Measurements from ENCODE around the gene LDB2. TPM values are rescaled to one million over a fixed set of nuclear protein-coding genes. Genes with fewer than 3 reads are reported as not detected.

The LDB2 gene
- total RNA-seq, 1 experiment from 2014 or later: not detected

DNA sequence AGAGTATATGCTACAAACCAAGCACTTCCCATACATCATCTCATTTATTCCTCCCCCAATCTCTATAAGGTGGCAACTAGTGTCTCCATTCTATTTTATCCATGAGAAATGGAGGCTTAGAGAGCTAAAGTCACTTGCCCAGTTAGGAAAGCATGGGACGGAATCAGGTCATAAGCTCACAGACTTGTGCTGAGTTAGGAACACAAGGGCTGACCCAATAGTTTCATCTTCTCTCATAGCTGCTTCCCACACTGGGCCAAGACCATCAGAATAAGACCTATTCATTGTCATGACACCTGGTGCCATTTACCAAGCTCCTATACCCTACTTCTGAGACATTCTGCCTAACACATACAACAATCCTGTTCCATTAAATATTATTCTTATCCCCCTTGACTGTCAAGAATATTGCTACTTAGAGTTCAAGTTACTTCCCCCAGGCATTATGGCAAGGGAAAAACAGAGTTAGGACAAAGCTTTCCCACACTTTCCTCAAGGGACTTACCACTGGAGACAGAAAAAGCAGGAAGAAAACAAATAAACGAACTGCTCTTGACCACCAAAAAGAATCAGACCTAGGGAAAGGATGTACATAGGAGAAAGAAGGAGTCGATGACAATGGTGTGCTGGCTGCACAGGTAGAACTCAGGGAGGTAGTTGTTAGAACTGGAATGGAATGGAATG, 167.8 kb downstream of the LDB2 start:
- no peak overlapping the region for H2AFZ ChIP-seq (ENCODE audit: low read length)
- no peaks in the 10 kb centered on the region for H3K9me3 ChIP-seq (ENCODE audit: low read length)
- H3K9ac ChIP-seq (ENCODE audit: low read length): no peak overlapping the region
- H3K4me1 ChIP-seq (ENCODE audit: low read length): no peaks in the 10 kb centered on the region
- no peaks in the 10 kb centered on the region for H4K20me1 ChIP-seq (ENCODE audit: insufficient read depth, low read depth, low read length)
- no peak for DNase-seq
- H3K4me3 ChIP-seq (ENCODE audit: low read length): no peak overlapping the region
- H3K79me2 ChIP-seq (ENCODE audit: low read length): no peaks in the 10 kb centered on the region
- no peaks in the 10 kb centered on the region for H3K9me2 ChIP-seq (replicated peaks; ENCODE audit: insufficient read depth, low read length)
- no peak overlapping the region for H3K4me2 ChIP-seq (ENCODE audit: low read depth, low read length, poor library complexity, severe bottlenecking)
- no peaks in the 10 kb centered on the region for H3K27me3 ChIP-seq (ENCODE audit: low read length)
- no peaks in the 10 kb centered on the region for H3K36me3 ChIP-seq (ENCODE audit: insufficient read depth, low read length)
- no peak overlapping the region for H3K27ac ChIP-seq (ENCODE audit: low read length)

DNA sequence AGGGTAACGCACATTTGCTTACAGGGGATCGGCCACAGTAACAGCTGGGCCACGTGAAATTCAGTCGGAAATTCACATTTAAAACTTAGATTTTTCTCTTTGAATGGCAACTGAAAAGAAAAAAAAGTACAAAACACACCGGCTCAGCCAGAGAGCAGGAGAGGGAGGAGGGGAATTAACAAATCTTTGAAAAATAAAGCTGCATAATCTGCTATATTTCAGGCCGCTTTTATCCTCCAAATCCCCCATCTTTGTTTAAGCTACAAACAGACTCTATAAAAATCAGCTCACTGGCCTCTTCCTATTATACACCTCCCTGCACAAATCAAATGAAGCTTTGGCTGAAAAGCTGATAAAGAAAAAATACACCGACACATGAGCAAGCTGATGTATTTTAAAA, 169.1 kb downstream of the LDB2 start:
- Histone ChIP-seq H4K20me1 (ENCODE audit: insufficient read depth, low read depth, low read length) (no peaks in the 10 kb centered on the region), H3K27ac (ENCODE audit: low read length) (no peak overlapping the region), H3K27me3 (ENCODE audit: low read length) (no peaks in the 10 kb centered on the region)

DNA sequence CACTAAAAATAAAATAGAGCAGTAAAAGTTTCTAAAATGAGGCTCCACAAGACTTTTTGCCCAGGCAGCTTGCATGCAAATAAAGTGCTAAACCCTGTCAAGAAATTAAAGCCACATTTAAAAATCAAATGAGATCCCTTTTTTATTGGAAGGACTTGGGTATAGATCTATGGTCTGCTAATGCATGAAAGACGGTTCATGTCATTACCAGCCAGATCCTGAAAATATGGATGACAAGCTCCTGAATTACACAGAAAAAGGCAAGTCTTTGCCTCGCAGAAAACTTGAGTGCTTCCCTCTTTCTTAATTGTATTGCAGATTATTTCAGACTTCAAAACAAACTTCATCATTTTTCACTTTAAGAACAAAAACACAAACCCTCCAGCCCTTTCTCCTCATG, 169.6 kb downstream of the LDB2 start:
- Histone ChIP-seq H3K9me2 (replicated peaks; ENCODE audit: insufficient read depth, low read length) (no peaks in the 10 kb centered on the region), H3K79me2 (ENCODE audit: low read length) (no peaks in the 10 kb centered on the region), H3K4me2 (ENCODE audit: low read depth, low read length, poor library complexity, severe bottlenecking) (no peak overlapping the region), H3K9me3 (ENCODE audit: low read length) (no peaks in the 10 kb centered on the region), H2AFZ (ENCODE audit: low read length) (no peak overlapping the region), H3K9ac (ENCODE audit: low read length) (no peak overlapping the region), H3K4me1 (ENCODE audit: low read length) (no peaks in the 10 kb centered on the region), H3K27ac (ENCODE audit: low read length) (no peak overlapping the region), H3K4me3 (ENCODE audit: low read length) (no peak overlapping the region), H3K36me3 (ENCODE audit: insufficient read depth, low read length) (no peaks in the 10 kb centered on the region), H4K20me1 (ENCODE audit: insufficient read depth, low read depth, low read length) (no peaks in the 10 kb centered on the region), H3K27me3 (ENCODE audit: low read length) (no peaks in the 10 kb centered on the region)
- no peak for DNase-seq

More for the DNA sequence above, 169.1 kb downstream of the LDB2 start:
- Histone ChIP-seq H3K79me2 (ENCODE audit: low read length) (no peaks in the 10 kb centered on the region), H3K36me3 (ENCODE audit: insufficient read depth, low read length) (no peaks in the 10 kb centered on the region), H3K9ac (ENCODE audit: low read length) (no peak overlapping the region), H3K4me1 (ENCODE audit: low read length) (no peaks in the 10 kb centered on the region), H3K4me2 (ENCODE audit: low read depth, low read length, poor library complexity, severe bottlenecking) (no peak overlapping the region), H3K9me3 (ENCODE audit: low read length) (no peaks in the 10 kb centered on the region), H3K4me3 (ENCODE audit: low read length) (no peak overlapping the region), H3K9me2 (replicated peaks; ENCODE audit: insufficient read depth, low read length) (no peaks in the 10 kb centered on the region), H2AFZ (ENCODE audit: low read length) (no peak overlapping the region)
- no peak for DNase-seq

DNA sequence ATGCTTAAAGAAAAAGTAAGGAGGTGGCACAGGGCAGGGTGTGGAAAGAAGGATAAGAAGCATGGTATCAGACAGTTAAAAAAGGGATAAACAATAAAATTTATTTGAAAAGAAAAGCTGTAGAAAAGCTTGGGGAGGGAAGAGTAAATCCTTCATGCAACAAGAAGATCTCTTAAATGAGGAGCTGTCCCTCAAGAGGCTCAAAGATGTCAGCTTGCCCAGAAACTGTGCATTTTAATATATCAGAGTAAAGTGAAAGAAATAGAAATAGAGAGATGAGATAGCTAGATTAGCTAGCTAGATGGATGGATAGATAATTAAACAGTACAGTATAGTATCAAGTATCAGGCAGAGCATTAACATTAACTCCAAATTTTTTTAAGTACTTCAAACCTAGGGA, 170.3 kb downstream of the LDB2 start:
- no peaks in the 10 kb centered on the region for H3K9me3 ChIP-seq (ENCODE audit: low read length)

DNA sequence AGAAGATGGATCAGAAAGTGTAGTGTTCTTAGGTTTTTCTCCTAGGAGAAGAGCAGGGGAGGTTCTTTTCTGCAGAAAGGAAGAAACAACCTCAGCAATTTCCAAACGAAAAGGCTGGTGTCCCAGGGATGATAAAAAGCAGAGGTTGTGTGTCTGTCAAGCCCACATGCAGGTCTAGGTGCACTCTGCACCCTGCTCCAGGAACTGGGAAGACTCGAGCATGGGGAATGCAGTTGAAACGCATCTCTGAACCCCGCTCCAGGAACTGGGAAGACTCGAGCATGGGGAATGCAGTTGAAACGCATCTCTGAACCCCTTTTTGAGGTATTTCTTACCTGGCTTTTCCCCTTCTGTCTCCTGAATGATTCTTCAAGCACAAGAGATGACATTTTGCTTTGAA, 171.2 kb downstream of the LDB2 start:
- H3K9ac ChIP-seq (ENCODE audit: low read length): no peak overlapping the region
- no peak overlapping the region for H3K4me3 ChIP-seq (ENCODE audit: low read length)
- no peaks in the 10 kb centered on the region for H3K79me2 ChIP-seq (ENCODE audit: low read length)
- no peaks in the 10 kb centered on the region for H3K4me1 ChIP-seq (ENCODE audit: low read length)
- H3K27me3 ChIP-seq (ENCODE audit: low read length): no peaks in the 10 kb centered on the region
- no peaks in the 10 kb centered on the region for H3K9me2 ChIP-seq (replicated peaks; ENCODE audit: insufficient read depth, low read length)
- no peak for DNase-seq
- no peak overlapping the region for H2AFZ ChIP-seq (ENCODE audit: low read length)
- H3K4me2 ChIP-seq (ENCODE audit: low read depth, low read length, poor library complexity, severe bottlenecking): no peak overlapping the region
- no peaks in the 10 kb centered on the region for H4K20me1 ChIP-seq (ENCODE audit: insufficient read depth, low read depth, low read length)
- no peak overlapping the region for H3K27ac ChIP-seq (ENCODE audit: low read length)
- H3K9me3 ChIP-seq (ENCODE audit: low read length): no peaks in the 10 kb centered on the region
- no peaks in the 10 kb centered on the region for H3K36me3 ChIP-seq (ENCODE audit: insufficient read depth, low read length)

More for the DNA sequence above, 170.3 kb downstream of the LDB2 start:
- H4K20me1 ChIP-seq (ENCODE audit: insufficient read depth, low read depth, low read length): no peaks in the 10 kb centered on the region
- H3K27ac ChIP-seq (ENCODE audit: low read length): no peak overlapping the region
- H2AFZ ChIP-seq (ENCODE audit: low read length): no peak overlapping the region
- H3K9ac ChIP-seq (ENCODE audit: low read length): no peak overlapping the region
- no peaks in the 10 kb centered on the region for H3K79me2 ChIP-seq (ENCODE audit: low read length)
- no peaks in the 10 kb centered on the region for H3K9me2 ChIP-seq (replicated peaks; ENCODE audit: insufficient read depth, low read length)
- no peak for DNase-seq
- H3K4me1 ChIP-seq (ENCODE audit: low read length): no peaks in the 10 kb centered on the region
- H3K4me2 ChIP-seq (ENCODE audit: low read depth, low read length, poor library complexity, severe bottlenecking): no peak overlapping the region
- no peaks in the 10 kb centered on the region for H3K27me3 ChIP-seq (ENCODE audit: low read length)
- H3K4me3 ChIP-seq (ENCODE audit: low read length): no peak overlapping the region
- no peaks in the 10 kb centered on the region for H3K36me3 ChIP-seq (ENCODE audit: insufficient read depth, low read length)

DNA sequence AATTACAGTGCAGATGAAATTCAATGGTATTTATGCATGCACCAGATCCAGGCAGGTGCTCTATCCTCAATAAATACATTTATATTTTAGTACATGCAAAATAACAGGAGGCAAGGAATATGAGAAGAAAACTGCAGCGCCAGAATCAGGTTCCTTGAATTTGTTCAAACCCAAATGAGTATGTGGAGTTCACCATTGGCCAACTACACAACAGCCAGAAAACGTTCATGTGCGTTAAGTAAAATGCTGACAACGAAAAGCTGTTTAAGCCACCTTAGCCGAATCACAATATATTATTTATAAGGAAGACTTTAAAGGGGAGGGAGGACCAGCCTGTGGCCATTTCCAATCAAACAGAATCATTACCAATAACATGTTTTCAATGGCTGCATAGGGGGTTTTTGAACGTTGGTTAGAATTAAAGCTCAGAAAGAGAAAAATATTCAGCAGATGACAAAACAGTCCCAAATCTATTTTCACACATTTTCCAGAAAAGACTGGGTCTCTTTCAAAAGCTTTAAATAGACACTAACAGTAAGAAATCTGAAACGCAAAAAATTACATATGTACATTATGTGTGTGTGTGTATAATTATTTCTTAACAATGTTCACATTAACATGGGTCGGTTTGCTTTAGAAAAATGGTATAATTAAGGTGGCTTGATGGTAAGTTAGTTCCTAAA, 171.9 kb downstream of the LDB2 start:
- Histone ChIP-seq H3K36me3 (ENCODE audit: insufficient read depth, low read length) (no peaks in the 10 kb centered on the region), H3K4me1 (ENCODE audit: low read length) (no peaks in the 10 kb centered on the region), H2AFZ (ENCODE audit: low read length) (no peak overlapping the region), H3K4me2 (ENCODE audit: low read depth, low read length, poor library complexity, severe bottlenecking) (no peak overlapping the region), H3K27ac (ENCODE audit: low read length) (no peak overlapping the region), H3K4me3 (ENCODE audit: low read length) (no peak overlapping the region), H3K27me3 (ENCODE audit: low read length) (no peaks in the 10 kb centered on the region), H3K9ac (ENCODE audit: low read length) (no peak overlapping the region), H3K79me2 (ENCODE audit: low read length) (no peaks in the 10 kb centered on the region), H3K9me3 (ENCODE audit: low read length) (no peaks in the 10 kb centered on the region), H3K9me2 (replicated peaks; ENCODE audit: insufficient read depth, low read length) (no peaks in the 10 kb centered on the region), H4K20me1 (ENCODE audit: insufficient read depth, low read depth, low read length) (no peaks in the 10 kb centered on the region)
- no peak for DNase-seq

DNA sequence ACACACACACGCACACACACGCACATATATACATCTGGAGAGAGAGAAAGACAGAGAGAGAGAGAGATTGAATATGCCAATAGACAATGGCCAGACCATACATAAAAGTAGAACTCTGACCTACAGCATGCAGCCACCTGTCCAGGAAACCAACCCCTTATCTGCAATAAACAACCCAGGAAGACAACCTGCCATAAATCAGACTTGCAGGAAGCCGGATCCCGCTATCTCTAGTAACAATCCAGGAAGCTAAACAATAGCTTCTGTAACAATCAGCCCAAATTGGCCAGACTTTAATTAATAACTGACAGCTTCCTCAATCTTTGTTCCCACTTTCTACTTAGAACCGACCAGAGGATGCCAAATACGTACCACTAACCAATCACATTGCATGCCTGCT, 173.2 kb downstream of the LDB2 start:
- H3K4me1 ChIP-seq (ENCODE audit: low read length): no peaks in the 10 kb centered on the region
- no peaks in the 10 kb centered on the region for H3K9me3 ChIP-seq (ENCODE audit: low read length)
- no peaks in the 10 kb centered on the region for H3K27me3 ChIP-seq (ENCODE audit: low read length)
- no peak for DNase-seq
- no peaks in the 10 kb centered on the region for H3K36me3 ChIP-seq (ENCODE audit: insufficient read depth, low read length)
- H3K9ac ChIP-seq (ENCODE audit: low read length): no peak overlapping the region
- no peaks in the 10 kb centered on the region for H4K20me1 ChIP-seq (ENCODE audit: insufficient read depth, low read depth, low read length)
- no peaks in the 10 kb centered on the region for H3K9me2 ChIP-seq (replicated peaks; ENCODE audit: insufficient read depth, low read length)
- H3K79me2 ChIP-seq (ENCODE audit: low read length): no peaks in the 10 kb centered on the region
- no peak overlapping the region for H3K4me3 ChIP-seq (ENCODE audit: low read length)
- H3K4me2 ChIP-seq (ENCODE audit: low read depth, low read length, poor library complexity, severe bottlenecking): no peak overlapping the region
- no peak overlapping the region for H2AFZ ChIP-seq (ENCODE audit: low read length)
- H3K27ac ChIP-seq (ENCODE audit: low read length): no peak overlapping the region

DNA sequence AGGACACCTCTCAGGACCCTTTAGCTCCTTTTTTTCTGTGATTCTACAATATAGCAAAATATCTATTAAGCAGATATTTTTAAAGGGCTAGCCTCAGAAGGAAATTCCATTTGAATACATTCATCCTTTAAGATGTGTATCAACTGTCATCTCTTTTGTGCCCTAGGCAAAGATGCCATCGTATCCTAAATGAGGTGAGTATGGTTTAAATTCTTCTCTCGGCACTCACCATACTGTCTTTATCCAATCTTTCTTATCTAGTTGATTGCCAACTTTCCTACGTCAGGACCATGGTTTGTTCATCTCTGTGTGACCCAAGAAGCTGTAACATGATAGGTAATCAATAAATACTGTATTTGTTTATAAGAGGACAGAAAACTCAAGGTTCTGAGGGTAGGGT, 176.0 kb downstream of the LDB2 start:
- no peaks in the 10 kb centered on the region for H3K9me3 ChIP-seq (ENCODE audit: low read length)
- DNase-seq: no peak
- no peak overlapping the region for H3K4me2 ChIP-seq (ENCODE audit: low read depth, low read length, poor library complexity, severe bottlenecking)
- no peak overlapping the region for H2AFZ ChIP-seq (ENCODE audit: low read length)
- no peaks in the 10 kb centered on the region for H3K9me2 ChIP-seq (replicated peaks; ENCODE audit: insufficient read depth, low read length)
- H3K4me3 ChIP-seq (ENCODE audit: low read length): no peak overlapping the region
- no peak overlapping the region for H3K9ac ChIP-seq (ENCODE audit: low read length)
- no peaks in the 10 kb centered on the region for H3K27me3 ChIP-seq (ENCODE audit: low read length)
- H4K20me1 ChIP-seq (ENCODE audit: insufficient read depth, low read depth, low read length): no peaks in the 10 kb centered on the region
- H3K79me2 ChIP-seq (ENCODE audit: low read length): no peaks in the 10 kb centered on the region
- no peak overlapping the region for H3K27ac ChIP-seq (ENCODE audit: low read length)
- no peaks in the 10 kb centered on the region for H3K36me3 ChIP-seq (ENCODE audit: insufficient read depth, low read length)
- H3K4me1 ChIP-seq (ENCODE audit: low read length): no peaks in the 10 kb centered on the region
